HG03066 (cell line): ENCODE results near the gene CMBL.
"Not testable (repeated sequence)": the region's sequence is repeated elsewhere in the genome, so short reads cannot be mapped to it uniquely, and the experiment has no call there.

Source experiments
- ATAC-seq: cut with Tn5 transposase; IDR thresholded peaks from one replicate; pipeline ENCODE4 v1.9.1; 2021; ENCODE audit warnings: low read depth; ENCODE audit not compliant: unreplicated experiment

CMBL gene

DNA sequence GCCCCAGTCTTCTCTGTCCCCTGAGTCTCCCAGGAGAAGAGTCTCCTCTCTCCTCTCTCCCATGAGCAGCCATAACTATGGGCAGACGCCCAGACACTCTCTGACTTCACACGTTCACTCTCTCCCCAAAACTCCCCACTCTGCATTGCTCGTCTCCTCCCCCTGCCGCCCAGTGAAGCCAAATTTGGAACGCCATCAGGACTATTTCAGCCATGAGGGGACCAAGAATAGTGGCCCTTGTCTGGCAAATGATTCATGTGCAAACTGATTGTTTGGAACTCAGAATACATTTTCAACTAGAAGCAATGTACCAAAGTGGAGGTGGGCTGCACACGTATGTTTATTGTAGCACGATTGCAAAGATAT is 20.9 kb downstream of the CMBL start:
- no peak for ATAC-seq

DNA sequence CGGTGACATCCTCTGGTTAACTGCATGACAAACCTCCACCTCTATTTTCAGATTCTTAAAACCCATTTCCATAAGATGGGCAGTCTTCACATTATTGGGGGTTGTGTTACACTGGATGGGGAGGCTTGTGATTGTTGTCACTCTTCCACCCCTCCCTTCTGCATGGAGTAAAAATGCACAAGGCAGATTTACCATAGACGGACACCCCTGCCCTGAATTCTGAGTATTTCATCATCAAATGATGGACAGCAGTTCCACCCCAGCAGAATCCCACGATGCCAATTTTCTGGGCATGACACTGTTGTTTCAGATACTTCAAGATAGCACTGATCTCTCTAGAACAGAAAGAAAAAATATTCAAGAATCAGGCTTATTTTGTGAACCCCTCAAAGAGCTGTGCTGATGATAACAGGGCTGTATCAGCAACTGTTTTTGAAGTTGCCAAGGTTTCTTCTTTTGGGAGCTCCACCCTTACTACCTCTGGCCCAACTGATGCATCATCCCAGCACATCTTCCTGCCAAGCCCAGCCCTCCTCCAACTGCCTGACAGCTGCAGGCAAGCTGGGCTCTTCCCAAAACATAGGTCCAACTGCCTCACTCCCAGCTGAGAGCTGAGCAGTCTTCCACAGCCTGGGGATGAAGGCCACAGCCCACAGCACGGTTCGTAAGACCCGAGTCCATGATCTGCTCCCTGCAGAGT is 21.4 kb downstream of the CMBL start:
- ATAC-seq = no peak

DNA sequence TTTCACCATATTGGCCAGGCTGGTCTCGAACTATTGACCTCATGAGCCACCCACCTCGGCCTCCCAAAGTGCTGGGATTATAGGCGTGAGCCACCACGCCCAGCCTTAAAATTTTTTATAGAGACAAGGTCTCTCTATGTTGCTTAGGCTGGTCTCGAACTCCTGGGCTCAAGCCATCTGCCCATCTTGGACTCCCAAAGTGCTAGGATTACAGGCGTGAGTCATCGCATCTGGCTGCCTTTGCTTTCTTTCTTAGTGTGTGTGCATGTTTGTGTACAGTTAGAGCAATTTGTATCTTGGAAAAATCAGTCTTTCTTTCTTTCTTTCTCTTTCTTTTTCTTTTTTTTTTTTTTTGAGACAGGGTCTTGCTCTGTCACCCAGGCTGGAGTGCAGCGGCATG is 22.3 kb downstream of the CMBL start:
- not testable (repeated sequence) for ATAC-seq

DNA sequence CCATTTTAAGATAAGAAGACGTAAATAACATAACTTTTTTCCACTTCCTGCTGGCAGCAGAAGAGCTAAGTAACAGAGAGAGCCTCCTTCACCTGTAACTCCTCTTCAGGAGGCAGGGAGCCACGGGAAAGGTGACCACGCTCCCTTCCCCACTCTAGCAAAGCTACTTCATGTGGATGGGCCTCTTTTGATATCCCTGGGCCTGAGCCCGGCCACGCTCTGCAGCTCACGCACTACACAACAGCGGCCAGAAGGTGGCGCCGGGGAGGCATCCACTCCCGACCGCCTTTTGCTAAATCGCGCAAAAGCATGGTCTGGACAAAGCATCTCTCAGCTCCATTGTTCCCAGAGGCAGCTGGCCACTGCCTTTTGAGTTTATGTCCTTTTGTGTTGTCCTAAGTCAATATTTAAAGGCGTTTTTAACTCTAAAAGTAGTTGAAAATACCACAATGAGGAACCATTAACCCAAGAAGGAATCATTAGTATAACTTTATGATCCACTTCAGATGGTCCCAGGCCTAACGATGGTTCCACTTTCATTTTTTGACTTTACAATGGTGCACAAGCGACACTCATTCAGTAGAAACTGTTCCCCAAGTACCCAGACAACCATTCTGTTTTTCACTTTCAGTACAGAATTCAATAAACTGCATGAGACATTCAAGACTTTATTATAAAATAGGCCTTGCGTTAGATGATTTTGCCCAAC is 23.6 kb downstream of the CMBL start:
- ATAC-seq = peak; percentile 82

DNA sequence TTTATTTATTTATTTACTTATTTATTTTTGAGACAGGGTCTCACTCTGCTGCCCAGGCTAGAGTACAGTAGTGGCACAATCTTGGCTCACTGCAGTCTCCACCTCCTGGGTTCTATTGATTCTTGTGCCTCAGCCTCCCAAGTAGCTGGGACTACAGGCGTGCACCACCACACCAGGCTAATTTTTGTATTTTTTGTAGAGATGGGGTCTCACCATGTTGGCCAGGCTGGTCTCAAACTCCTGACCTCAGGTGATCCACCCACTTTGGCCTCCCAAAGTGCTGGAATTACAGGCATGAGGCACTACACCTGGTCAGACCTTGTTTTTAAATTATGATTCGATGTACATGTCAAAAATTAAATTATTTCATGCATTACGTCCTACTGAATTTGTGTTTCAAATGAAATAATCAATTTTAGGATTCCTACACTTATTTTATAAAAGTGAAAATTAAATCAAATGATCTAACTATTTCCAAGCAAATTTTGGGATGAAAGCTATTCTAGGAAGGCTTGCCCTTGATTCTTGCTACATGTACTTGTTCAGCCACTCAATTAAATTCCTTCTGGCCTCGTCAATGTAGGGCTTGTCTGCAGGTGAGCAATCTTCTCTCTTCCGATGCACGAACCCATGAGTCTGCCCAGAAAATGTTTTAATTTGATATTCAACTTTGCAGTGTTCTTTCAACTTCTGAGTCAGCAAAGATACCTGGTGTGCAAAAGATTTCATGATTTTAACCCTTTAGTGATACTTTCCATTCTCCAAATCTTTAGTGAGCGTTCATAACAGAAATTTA is 27.6 kb downstream of the CMBL start:
- ATAC-seq = no peak

DNA sequence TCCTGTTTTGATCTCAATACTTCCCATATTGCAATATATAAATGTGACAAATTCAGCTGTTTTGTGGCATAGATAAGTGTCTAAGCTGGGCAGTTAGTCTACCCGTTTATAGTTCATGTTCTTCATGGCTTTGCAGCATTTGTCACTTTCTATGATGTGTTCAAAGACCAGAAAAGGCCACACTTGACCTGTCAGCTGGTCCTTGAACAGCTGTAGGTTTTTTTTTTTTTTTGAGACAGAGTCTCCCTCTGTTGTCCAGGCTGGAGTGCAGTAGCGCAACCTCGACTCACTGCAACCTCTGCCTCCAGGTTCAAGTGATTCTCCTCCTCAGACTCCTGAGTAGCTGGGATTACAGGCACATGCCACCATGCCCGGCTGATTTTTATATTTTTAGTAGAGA is 28.4 kb downstream of the CMBL start:
- ATAC-seq = no peak

DNA sequence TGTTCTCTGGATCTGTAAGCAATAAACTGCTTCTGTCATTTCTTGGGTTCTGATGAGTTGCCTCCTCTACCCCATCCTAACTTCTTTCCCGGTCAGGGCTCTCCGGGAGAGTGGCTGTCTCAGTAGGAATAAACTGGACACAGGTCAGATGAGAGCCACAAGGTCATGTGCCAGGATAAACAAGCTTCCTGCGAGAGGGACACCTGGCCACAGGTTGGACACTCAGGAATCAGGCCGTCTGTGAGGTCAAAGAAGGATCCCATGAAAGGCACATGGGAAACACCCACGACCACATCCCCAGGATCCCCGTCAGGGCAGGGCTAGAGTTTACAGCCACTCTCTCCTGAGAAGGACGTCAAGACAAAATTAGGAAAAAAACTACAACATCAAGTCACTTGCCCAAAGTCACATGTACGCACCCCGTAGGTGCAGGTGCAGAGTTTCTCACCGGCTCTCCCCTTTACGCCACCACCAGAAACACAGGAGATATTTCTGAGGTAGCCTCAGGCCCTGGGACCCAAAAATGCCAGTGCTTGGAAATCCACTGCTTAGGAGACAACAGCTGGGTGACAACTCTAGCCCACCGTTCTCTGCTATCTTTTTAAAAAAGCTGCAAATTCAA is 28.9 kb downstream of the CMBL start:
- ATAC-seq = no peak

DNA sequence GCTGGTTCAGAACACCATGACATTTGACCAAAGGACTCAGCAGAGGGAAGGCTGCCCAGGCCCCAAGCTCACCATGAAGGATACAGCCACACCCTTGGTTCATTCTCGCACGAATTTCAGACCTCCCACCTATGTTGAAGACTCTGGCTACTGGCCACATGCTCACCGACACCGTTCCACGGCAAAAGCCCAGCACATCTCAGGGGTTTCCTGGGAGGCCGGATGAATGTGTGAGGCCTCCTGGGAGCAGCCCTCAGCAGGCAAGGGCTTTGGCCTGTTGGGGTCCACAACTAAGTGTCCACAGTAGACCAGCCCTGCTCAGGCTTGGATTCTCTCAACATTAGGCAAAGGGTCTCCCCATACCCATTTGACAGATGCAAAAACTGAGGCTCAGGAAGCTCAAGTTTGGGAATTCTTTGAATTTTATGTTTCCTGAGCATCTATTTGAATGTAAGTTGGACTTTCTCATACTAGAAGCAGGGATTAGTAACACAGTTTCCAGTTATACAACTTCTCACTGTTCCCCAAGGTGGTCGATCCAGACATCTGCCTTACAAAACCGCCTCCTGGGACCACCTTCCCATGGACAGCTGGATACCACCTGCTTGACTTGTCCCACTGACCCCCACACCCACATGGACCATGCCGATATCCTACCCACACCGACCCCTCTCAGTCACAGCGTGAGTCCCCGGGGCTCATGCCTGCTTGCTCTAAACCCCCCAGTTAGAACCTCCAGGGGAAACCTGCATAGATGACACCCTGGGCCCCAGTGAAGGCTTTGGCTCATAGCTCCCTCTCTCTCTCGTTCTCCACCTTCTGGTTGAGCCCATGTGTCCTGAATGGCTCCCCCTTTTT is 29.7 kb downstream of the CMBL start:
- no peak for ATAC-seq

DNA sequence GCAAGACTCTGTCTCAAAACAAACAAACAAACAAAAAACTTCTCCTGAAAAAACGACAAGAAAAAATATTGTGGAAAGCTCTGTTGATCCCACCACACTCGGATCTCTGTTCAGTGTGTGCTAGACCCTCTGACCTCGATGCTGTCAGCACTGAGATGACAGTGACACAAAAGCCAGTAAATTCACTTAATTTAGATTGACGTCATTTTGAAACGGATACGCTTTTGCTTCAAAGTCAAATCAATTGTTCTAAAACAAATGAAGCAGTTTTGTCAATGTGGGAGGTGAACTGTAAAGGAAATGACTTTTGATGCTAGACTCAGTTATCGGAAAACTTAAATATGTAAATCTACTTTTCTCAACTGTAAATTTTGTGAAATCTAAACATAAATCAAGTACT is 31.0 kb downstream of the CMBL start:
- ATAC-seq = no peak

DNA sequence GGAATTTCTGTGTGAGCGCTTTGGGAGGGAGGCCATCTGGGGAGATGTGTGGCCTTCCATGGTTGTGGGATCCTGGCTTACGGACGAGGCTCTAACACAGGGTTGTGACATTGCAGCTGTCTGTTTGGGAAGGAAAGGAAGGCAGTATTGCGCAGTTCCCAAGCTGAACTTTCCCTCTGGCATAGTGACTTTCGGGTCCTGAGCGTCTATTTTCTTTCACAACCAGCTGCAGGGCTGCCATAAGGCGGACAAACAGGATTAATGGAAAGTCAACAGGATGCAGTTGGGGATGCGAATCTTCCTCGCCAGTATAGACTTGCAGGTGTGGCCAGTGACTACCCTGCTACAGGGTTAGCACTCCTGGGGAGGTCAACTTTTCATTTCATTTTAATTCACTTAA is 31.7 kb downstream of the CMBL start:
- ATAC-seq = no peak

DNA sequence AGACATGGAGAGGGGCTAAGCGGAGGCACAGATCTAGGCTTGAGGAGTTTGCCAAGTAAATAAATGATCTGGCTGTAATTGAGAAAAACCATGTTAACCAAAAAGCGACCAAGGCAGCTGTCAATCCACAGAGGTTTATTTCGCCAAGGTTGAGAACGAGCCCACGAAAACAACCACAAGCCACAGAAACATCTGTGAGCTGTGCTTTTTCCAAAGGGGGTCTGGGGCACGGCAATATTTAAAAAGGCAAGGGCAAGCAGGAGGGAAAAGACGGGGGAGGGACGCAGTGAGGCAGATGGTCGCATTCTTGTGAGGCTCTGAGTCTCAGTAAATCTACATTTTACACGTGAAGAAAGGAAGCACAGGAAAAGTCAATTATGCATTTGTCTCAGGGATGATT is 32.2 kb downstream of the CMBL start:
- no peak for ATAC-seq

DNA sequence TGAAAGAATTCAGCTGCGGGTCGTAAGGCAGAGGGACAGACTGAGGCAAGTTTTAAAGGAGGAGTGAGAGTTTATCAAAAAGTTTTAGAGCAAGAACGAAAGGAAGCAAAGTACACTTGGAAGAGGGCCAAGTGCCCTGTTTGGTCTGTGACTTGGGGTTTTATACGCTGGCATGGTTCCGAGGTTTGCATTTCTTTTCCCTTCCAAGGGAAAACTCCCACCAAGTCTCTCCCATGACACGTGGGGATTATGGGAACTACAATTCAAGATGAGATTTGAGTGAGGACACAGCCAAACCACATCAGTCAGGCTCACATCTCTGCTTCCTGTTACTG is 34.9 kb downstream of the CMBL start:
- not testable (repeated sequence) for ATAC-seq

DNA sequence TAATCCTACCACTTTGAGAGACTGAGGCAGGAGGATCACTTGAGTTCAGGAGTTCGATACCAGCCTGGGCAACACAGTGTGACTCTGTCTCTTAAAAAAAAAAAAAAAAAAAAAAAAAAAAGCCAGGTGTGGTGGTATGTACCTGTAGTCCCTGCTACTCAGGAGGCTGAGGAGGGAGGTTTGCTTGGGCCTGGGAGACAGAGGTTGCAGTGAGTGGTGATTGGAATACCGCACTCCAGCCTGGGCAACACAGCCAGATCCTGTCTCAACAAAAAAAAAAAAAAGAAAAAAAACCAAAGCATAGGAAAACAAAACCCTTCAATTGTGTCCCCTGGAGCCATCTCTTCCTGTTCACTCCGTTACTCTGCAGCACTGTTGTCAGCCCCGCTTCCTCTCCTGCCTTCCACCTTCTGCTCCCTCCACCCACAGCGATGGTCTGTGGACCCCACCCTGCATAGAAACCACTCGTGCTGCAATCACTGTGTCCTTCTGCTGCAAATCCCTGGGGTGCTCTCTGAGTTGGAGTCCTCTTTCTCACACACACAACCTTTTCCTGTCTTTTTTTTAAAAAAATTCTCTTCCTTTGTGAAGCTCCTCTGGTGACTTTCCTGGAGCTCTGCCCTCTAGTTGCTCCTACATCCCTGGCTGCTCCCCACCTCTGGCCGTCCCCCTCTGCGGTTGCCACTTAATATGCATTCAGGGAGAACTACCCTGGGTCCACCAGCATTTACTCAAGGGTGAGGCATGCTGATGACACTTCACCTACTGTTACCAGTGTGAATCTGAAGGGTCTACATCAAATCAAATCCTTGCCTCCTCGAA is 35.4 kb downstream of the CMBL start:
- ATAC-seq = no peak

DNA sequence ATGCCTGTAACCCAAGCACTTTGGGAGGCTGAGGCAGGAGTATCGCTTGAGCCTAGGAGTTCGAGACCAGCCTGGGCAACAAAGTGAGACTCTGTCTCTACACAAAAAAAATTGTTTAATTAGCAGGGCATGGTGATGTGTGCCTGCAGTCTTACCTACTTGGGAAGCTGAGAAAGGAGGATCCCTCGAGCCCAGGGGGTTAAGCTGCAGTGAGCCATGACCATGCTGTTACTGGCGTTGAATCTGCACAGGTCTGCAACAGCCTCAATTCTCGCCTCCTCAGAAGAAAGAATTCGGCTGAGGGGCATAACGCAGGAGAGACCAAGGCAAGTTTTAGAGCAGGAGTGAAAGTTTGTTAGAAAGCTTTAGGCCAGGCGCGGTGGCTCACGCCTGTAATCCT is 39.6 kb downstream of the CMBL start:
- no peak for ATAC-seq

DNA sequence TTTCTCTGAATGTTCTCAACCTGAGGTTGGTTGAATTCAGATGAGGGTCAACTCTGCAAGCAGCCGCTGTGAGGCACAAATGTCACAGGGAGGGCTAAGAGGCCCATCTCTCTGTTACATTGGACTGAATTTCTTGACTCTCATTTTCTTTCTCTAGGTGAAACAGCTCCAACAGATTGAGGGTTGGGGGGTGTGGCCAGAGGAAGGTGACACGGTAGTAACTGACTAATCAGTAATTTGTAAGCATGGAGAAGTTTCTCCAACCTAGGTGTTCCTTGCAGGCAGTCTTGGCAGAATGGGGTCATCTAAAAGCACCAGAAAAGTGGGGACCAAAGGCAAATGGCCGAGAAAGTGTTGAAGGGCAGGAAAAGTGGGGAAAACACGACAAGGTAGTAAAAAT is 40.9 kb downstream of the CMBL start:
- no peak for ATAC-seq

DNA sequence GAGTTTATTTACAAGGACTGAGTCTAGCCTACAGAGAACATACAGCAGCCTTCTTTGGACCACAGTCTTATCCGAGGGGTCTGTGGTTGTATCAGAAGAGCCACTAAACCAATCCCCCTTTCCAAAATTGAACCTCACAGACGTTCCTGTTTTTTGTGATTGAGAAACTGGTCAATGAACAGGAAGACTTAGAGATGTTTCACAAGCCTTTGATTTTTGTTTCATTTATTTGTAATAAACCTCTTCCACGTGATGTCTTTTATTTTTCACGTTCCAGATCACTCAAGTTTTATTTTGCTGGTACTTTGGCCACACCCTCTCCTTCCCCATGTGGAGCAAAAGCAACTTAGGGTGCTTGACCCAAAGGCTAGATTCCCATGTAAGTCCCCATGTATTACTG is 41.6 kb downstream of the CMBL start:
- no peak for ATAC-seq

DNA sequence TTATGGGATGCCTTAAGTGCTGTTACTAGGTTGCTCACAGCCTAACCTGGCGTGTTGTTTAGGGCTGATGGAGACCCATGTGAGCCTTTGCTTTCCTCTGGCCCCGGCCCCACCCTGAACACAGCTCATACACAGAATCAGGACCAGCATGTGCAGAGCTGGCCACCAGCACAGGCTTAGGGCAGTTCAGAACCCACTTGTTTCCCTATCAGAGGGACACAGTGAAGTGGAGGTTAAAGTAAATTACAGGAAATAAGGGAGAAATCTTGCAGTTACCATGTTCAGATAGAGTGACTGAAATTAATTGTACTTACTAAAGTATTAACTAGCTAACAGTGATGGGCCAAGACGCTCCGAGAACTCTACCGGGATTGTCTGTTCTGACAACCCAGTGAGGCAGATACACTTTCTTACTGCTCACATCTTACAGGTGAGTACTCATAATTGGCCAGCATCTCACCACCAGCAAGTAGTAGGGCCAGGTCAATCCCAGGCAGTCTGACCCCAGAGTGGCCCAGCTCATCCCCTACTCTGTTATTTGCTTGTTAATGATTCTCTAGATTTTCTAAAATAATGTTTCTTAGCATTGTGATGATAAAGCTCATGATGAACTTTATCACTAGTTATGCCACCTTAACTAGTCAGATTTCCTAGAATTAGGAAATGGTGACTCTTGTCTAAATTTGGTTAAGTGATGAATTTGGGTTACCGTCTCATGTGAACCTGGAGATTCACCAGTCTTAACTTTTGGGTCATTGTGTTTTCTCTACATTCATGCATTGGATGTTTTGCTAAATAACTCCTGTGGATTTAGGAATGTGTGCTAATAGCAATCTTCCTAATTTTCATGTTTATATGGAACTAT is 42.2 kb downstream of the CMBL start:
- no peak for ATAC-seq

DNA sequence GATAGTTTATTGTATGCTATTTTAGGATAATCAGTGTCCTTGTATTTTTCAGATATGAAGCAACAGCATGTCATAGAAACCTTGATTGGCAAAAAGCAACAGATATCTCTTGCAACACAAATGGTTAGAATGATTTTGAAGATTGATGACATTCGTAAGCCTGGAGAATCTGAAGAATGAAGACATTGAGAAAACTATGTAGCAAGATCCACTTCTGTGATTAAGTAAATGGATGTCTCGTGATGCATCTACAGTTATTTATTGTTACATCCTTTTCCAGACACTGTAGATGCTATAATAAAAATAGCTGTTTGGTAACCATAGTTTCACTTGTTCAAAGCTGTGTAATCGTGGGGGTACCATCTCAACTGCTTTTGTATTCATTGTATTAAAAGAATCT is 43.1 kb downstream of the CMBL start:
- no peak for ATAC-seq

DNA sequence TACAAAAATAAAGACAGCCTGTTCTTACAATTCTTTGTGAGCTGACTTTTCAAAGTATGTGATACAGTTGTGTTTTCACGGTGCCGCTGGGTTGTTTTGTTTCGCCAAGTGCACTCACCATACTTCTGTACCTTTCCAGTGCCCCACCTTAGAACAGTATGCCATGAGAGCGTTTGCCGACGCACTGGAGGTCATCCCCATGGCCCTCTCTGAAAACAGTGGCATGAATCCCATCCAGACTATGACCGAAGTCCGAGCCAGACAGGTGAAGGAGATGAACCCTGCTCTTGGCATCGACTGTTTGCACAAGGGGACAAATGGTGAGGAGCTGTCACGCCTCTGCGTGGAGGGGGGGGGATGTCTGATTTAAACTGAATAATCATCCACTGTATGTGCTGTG is 44.7 kb downstream of the CMBL start:
- ATAC-seq = no peak
